Midbrain (tissue), 1 donor: ENCODE data around the gene CLIP4.

Source experiments
- DNase-seq: peaks from one replicate; lab custom pipeline; 2025; lab: John Stamatoyannopoulos, UW

CLIP4 gene

GRCh38 chr2:29139152-29139551 lies 23.9 kb downstream of the CLIP4 start:
- DNase-seq: no peak

- DNase-seq: no peak
Observed at GRCh38 chr2:29139731-29140130, 24.5 kb downstream of the CLIP4 start.

GRCh38 chr2:29143657-29144056 lies 28.4 kb downstream of the CLIP4 start:
- no peak for DNase-seq

- DNase-seq: no peak
Observed at GRCh38 chr2:29146197-29146596, 31.0 kb downstream of the CLIP4 start.

GRCh38 chr2:29147963-29148362 lies 32.7 kb downstream of the CLIP4 start:
- no peak for DNase-seq

GRCh38 chr2:29154610-29155009 lies 39.4 kb downstream of the CLIP4 start:
- DNase-seq: no peak

GRCh38 chr2:29155578-29155977 lies 40.4 kb downstream of the CLIP4 start:
- DNase-seq: no peak

- DNase-seq: no peak
Observed at GRCh38 chr2:29157131-29157530, 41.9 kb downstream of the CLIP4 start.

GRCh38 chr2:29159125-29159524 lies 43.9 kb downstream of the CLIP4 start:
- no peak for DNase-seq

GRCh38 chr2:29160184-29160583 lies 45.0 kb downstream of the CLIP4 start:
- DNase-seq: no peak

- no peak for DNase-seq
Observed at GRCh38 chr2:29162204-29162928, 47.2 kb downstream of the CLIP4 start.

- no peak for DNase-seq
Observed at GRCh38 chr2:29164091-29164846, 49.1 kb downstream of the CLIP4 start.

- no peak for DNase-seq
Observed at GRCh38 chr2:29165362-29166241, 50.4 kb downstream of the CLIP4 start.

GRCh38 chr2:29166242-29167039 lies 51.2 kb downstream of the CLIP4 start:
- no peak for DNase-seq

GRCh38 chr2:29174937-29175336 lies 59.7 kb downstream of the CLIP4 start:
- no peak for DNase-seq

- no peak for DNase-seq
Observed at GRCh38 chr2:29175338-29175737, 60.1 kb downstream of the CLIP4 start.

- no peak for DNase-seq
Observed at GRCh38 chr2:29182334-29182733, 67.1 kb downstream of the CLIP4 start.

GRCh38 chr2:29182920-29183319 lies 67.7 kb downstream of the CLIP4 start:
- DNase-seq: no peak

- no peak for DNase-seq
Observed at GRCh38 chr2:29184531-29184930, 69.3 kb downstream of the CLIP4 start.

GRCh38 chr2:29186817-29187216 lies 71.6 kb downstream of the CLIP4 start:
- no peak for DNase-seq

- DNase-seq: no peak
Observed at GRCh38 chr2:29187926-29188325, 72.7 kb downstream of the CLIP4 start.

GRCh38 chr2:29189052-29189451 lies 73.8 kb downstream of the CLIP4 start:
- DNase-seq: no peak
